ENCODE measurements around the gene MZT2B.
"Not testable (repeated sequence)": the region's sequence is repeated elsewhere in the genome, so short reads cannot be mapped to it uniquely, and the experiment has no call there.

MZT2B gene

DNA sequence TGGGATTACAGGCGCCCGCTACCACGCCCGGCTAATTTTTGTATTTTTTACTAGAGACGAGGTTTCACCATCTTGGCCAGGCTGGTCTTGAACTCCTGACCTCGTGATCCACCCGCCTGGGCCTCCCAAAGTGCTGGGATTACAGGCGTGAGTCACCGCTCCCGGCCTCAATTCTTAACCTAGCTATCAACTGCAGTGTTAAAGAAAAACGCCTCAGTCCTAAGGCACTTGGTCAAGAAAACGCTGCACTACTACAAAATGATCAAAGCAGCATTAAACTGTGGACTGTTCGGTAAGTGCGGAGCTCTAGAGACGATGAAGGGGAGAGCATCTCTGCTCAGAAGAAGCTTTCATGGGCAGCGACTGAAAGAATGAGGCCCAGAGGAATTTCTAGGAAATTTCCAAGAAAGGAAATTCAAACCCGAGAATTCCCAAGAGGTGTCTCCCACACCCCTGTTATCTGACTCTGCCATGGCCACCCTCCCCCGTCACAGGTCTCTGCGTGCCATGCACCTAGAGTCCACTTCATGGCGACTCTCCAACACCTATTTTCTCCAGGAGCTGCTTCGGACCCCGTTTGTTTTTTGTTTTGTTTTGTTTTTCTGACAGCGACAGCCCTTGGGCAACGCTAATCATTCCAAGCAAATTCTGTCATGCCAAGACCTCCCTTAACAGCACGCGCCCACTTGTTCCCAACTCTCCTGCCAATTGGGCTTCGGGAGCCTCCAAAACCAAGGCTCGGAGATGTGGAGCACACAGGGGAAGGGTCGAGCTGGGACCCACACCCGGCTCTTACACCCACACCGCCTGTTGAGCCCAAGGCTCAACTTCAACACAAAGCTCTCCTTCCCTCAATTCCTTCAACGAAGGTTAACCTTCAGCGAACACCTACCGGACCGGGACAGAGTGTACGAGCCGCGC lies 1.4 kb upstream of the MZT2B start:
- not testable (repeated sequence) for DNase-seq

DNA sequence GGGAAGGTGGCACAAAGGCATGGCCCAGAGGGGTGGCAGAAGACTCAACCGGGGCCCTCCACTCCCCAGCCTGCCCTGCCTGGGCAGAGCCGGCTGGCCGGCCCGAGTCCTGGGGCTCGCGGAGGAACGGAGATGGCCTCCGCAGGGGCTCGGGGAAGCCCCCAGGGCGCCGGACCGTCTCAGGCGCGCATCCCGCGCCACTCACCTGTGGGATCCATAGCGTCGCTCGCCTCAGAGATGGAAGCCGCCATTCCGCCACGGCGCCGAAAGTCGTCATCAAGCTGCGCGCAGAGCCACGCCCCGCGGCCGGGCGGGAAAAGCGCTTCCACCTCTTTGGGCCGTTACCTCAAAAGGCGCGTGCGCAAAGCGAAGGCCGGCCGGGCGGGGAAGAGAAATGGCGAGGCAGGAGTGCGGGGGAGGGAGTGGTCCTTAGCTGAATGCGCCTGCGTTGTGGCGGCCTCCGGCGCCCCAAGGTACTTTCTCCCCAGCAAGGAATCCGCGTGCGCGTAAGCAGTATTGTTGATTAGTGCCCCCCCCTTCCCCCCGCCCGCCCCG lies 660 bp upstream of the MZT2B start, which contains the start of gene SMPD4:
TSS of gene SMPD4 (minus strand) at position 278 of the 555 bp plus-strand sequence. CDS start 5,010 bp downstream, outside the sequence.
- peak; percentile 90 for DNase-seq

DNA sequence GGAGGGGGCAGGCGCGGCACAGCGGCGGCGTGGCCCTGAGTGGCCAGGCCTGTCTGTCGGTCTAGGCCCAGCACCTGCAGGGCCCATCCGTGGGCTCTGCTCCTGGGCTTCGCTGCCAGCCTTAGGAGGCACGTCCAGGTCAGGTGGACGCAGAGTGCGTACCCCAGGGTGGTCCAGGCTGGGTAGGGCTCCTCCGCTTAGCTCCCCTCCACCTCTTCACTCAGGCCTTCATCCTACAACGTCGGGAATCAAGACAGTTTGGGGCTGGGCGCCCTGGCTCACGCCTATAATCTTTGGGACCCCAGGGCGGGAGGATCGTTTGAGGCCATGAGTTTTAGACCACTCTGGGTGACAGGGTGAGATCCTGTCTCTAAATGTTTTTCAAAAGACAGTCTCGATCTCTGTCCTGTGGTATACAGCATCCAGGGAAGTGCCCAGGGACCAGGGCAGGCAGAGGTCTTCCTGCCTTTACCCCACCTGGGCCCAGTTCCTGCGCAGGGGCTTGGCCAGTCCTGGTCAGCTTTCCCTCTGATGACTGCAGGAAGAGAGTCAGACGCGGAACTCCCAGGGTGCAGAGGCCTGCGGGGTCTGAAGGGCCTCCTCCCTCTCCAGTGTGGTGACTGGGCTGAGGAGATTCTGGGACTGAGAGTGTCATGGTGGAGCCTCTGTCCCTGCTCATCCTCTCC lies 907 bp downstream of the MZT2B start:
- DNase-seq = not testable (repeated sequence)

DNA sequence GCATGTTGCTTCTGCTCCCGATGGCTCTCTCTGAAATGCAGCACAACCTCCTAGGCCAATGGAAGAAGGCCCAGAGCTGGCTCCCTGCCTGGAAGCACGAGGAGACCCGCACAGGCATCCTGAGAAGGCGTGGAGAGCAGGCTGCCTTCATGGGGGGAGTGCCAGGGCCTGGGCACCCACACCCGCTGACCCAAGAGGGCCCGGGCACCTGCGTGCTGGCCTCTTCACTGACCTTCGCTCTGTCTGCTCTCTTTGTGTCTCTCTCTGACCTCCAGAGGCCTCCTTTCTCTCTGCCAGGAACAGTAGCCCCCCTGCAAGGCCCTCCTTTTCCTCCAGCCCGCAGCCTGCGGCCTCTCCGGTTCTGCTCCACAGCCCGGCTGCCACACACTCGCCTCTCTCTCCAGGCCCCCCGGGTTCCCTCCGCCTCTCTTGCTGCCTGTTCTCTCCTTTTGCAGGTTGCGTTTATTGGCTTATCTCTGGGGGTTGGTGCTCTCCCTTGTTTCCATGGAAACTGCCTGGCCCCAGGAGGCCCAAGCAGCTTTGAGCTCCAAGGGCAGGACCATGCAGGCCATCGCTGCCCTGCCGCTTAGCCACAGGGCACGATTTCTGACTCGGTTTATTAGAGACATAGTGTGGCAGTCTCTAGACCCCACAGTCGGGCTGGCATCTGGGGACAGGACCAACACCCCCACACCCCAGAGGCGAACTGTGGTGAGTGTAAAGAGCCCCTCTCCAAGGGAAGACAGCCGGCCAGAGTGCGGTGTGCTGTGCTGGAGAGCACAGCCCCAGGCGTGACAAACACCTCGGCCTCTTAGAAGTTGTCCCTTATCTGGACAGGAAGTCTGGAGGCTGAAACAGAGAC lies 1.7 kb downstream of the MZT2B start:
- DNase-seq = no peak

DNA sequence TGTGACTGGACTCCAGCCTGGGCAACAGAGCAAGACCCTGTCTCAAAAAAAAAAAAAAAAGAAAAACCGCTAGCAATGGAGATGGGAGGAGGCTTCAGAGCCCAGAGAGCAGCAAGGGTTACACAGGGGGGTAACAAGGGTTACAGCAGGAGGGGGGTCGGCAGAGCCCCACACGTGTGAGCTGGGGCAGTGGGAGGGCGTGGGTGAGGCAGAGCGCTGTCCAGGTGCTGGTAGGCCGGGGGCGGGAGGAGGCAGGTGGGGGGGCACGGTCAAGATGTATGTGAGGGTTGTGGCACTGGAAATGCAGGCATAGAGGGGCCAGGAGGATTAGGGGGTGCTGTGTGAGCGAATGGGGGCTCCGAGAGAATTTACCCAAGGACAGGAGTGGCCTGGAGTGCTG lies 3.4 kb downstream of the MZT2B start:
- no peak for DNase-seq

DNA sequence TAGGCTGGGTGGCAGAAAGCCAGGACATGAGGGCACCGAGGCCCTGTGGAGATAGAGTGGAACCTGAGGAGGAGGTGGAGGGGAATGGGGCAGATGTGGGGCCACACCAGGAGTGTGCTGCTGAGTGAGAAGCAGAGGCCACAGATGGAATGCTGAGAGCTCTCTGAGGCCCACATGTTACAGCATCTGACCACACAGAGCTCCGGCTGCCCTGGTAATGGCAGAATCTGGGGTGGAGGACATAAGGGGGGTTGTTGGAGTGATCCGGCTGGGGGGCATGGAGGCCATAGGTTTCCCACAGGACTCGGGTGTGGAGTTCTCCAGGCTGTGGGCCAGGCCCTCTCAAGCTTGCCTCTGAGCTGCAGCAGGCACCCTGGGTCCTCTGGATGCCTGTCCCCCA lies 3.8 kb downstream of the MZT2B start:
- DNase-seq = no peak

DNA sequence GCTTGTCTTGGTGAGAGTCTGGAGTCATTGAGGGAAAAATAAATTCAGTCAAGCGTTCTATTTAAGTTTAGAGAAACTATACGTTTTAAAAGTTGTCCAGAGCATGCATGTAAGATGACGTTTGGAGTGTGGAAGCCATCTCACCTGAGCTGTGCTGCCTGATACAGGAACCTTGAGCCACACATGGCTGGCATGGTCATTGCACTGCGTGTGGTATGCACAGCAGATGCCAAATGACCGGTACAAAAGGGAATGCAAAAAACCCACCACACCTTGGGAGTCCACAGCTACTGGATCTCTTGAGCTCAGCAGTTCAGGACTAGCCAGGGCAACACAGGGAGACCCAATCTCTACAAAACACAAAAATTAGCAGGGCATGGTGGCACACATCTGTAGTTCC lies 4.3 kb downstream of the MZT2B start:
- DNase-seq = no peak

DNA sequence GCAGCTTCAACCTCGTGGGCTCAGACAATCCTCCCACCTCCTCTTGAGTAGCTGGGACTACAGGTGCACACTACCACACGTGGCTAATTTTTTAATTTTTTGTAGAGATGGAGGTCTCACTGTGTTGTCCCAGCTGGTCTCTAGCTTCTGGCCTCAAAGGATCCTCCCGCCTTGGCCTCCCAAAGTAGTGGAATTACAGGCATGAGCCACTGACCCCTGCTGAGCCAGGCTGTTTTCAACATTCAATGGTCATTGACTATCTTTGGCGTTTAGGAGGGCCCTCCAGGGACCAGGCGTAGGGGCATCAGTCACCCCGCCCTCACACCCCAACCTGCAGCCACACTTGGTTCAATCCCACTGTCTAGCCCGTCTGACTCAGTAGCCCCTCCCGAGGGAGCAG lies 5.2 kb downstream of the MZT2B start:
- DNase-seq = no peak

DNA sequence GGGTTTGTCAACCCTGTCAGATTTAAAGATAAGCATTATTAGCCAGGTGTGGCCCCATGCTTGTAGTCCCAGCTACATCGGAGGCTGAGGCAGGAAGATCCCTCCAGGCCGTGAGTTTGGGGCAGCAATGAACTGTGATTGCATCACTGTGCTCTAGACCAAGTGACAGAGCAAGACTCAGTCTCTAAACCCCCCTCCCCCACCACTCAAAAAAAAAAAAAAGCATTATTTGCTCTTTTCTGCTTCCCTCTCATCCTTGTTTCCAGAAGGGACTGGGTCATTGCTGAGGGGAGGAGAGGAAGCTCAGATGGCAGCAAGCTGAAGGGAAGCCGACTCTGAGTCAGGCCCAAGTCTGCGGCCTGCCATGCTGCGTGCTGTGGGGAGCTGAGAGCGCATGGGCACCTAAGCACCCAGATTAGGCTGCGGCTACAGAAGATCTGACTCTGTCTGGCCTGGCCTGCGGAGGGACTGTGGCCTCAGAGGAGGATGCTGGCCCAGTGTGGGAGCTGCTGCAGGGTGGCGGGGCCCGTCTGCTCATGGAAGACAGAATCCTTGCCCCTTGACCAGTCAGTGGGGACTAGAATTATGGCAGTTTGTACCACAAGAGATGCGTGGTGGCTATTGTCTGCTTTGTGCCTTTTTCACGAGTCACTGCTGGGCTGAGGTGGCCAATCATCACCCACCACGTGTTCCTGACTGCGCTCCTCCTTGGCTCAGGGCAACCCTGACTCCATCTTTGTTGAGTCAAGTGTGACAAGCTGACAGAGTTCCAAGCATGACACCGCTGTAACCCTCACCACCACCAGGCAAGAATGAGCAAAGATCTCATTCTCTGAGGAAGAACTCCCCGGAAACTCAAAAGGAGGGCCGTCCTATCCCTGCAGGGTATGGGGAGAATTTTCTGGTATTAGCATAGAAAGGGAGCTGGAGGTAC lies 6.1 kb downstream of the MZT2B start:
- DNase-seq = not testable (repeated sequence)

DNA sequence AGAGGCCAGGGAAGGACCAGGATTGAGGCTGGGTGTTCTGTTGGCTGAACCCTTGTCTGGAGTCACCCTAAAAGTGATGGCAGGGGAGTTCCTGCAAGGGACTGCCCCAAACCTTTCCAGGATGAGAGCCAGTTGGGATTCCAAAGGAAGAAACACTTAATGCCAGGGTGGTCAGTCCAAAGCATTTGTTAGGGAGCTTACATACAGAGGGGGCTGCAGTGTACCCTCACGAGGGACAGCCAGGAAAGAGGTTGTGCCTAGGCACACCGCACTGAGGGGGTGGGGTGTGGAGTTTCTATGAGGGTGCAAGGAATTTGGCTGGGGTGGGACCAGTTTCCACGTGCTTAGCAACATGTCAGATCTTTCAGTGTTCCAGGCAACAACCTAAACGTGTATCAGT lies 6.9 kb downstream of the MZT2B start:
- not testable (repeated sequence) for DNase-seq

DNA sequence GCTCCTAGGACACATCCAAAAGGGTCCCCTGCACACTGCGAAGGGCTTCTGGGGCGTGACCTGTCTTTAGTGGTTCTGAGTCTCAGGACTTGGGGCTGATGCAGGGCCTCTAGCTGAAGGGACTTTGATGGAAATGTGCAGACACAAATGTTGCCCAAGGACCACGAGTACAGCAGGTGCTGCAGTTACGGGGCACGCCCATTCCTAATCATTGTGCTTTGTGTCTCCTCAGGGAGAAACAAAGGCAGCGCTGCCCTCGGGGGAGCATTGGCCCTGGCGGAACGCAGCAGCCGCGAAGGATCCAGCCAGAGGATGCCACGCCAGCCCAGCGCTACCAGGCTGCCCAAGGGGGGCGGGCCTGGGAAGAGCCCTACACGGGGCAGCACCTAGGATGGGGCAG lies 8.2 kb downstream of the MZT2B start:
- DNase-seq = no peak

DNA sequence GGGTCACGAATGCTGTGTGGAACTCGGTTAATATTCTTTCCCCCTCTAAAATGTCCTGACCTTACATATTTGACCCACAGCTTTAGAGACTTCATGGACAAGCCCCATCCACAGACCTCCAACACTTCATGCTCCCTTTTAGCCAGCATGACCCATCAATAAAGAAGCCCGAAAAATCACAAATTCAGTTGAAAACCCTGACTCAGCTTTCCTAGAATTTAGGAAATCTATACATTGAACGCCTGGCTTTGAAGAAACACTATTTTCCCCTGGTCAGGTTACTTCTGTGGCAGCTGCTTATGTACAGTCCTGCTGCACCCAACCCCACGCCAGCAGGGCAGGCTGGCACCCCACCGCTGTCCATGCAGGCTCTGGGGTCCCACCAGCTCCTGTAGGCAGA lies 9.3 kb downstream of the MZT2B start:
- DNase-seq = not testable (repeated sequence)

DNA sequence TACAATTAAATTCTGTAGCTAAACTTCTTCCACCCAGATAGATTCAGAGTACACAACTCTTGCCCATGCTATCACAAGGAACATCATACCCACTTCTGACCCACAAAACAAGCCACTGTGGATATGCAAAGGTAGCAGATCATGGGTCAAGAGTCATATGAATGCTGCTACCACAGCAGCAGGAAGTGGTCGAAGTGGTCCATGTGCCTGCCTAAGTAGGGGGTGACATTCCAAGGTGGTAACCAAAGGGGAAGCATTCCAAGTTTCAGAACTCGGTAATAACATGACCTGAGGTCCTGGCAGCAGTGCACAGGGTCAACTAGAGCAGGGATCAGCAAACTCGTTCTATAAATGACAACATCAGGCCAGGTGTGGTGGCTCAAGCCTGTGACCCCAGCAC lies 10.4 kb downstream of the MZT2B start:
- not testable (repeated sequence) for DNase-seq

DNA sequence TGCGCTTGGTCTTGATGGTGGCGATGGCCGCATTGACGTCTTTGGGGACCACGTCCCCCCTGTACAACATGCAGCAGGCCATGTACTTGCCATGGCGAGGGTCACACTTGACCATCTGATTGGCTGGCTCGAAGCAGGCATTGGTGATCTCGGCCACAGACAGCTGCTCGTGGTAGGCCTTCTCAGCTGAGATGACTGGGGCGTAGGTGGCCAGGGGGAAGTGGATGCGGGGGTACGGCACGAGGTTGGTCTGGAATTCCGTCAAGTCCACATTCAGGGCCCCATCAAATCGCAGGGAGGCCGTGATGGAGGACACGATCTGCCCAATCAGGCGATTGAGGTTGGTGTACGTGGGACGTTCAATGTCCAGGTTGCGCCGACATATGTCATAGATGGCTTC lies 11.8 kb downstream of the MZT2B start:
- DNase-seq = not testable (repeated sequence)

DNA sequence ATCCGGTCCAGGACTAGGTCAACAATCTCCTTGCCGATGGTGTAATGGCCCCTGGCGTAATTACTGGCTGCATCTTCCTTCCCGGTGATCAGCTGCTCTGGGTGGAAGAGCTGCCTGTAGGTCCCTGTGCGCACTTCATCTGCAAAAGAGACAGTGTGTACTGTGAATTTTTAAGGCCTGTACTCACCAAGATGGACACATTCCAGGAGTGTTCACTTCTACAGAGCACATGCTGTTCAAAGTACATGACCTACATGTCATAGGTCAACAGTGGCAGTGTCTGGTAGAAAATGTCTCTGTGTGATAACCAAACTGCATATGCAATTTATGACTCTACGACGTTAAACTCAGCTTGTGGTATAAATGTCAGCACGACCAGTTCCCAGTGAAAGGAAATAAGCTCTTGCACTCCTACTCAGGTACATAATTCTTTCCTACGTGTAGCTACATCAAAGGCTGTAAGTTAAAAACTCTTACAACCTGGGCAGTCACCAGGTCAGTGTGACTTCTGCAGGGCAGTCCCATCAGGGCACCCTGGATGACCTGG lies 13.1 kb downstream of the MZT2B start:
- not testable (repeated sequence) for DNase-seq

DNA sequence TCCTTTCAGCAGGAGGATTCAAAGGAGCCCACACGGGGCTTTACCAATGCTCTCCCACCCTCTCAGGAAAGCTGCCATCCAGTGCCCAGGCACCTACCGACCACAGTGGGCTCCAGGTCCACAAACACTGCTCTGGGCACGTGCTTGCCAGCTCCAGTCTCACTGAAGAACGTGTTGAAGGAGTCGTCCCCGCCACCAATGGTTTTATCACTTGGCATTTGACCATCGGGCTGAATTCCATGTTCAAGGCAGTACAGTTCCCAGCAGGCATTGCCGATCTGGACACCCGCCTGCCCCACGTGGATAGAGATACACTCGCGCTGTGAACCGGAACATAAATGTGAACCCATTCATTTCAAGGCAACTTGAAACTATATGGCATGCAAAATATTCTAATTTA lies 14.0 kb downstream of the MZT2B start:
- not testable (repeated sequence) for DNase-seq

DNA sequence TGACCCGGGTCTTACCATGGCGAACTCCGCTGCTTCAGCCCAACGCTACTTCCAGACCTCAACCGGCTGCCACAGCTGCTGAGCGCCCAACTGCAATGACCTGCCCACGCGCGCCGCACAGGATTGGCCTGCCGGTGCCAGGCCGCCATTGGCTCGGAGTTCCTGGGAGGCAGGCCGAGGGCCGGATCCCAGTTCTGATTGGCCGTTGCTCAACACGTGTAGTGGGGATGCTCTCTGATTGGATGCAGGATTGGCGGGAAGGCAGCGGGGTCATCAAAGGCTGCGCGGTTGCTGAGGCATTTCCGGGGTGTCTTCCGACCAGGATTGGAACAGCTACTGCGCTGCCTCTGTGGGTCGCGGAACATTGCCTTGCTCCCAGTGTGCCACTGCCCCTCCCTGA lies 16.3 kb downstream of the MZT2B start, which contains the start of gene TUBA3E:
TSS of gene TUBA3E (minus strand) at position 97 of the 400 bp plus-strand sequence. CDS start at position 18, 79 bp downstream.
- DNase-seq = no peak

DNA sequence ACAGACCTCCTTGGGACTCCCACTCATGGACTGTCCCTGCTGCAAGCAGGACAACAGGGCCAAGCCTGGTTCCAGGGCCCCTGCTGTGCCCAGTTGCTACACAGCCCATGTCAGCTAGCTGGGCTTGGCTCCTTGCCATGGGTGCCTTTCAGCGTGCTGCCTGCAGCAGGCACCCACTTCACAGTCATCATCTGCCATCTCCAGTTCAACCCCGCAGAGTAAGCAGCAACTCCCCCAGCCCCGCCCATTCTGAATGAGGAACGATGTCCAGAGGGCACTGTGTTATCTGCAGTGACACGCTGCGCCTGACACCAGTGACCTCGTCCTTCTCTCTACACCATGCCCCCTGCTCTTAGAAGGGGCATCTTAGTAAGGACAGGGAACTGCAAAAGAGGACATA lies 20.5 kb downstream of the MZT2B start:
- DNase-seq = not testable (repeated sequence)

DNA sequence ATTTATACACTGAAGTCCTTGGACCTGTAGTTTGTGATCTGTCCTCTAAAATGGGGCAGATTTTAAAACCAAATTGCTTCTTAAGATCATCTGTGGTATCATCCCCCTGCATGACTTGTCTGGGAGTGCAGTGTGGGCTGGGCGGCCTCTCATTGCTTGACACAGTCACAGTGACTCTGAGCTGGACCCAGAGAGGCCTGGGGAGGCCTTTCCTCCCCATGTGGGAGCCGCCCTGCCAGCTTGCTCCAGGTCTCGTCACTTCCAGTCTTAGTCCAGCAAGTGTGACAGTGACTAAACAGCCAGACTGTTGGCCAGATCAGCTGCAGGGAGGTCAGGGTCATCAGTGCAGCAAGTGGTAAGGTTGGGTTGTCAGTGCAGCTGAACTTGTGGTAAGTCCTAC lies 21.1 kb downstream of the MZT2B start:
- DNase-seq = not testable (repeated sequence)

DNA sequence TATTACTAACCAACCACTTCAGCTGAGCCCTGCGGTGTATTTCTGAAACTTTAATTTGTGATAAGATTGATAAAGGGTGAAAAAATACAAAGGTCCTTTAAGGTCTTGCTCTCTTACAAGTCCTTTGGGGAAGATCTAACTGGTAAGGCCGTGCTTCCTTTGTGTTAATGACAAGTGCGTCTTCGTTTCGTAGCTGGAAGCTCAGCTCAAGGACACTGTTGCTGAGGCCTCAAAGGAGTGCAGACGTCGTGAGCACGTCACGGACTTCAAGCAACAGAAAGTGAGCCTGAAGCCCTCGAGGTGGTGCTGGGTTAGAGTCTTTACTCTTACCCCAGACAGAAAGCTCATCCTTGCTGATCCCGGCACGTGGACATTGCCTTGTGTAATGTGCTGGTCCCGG lies 25.0 kb downstream of the MZT2B start:
- DNase-seq = not testable (repeated sequence)

DNA sequence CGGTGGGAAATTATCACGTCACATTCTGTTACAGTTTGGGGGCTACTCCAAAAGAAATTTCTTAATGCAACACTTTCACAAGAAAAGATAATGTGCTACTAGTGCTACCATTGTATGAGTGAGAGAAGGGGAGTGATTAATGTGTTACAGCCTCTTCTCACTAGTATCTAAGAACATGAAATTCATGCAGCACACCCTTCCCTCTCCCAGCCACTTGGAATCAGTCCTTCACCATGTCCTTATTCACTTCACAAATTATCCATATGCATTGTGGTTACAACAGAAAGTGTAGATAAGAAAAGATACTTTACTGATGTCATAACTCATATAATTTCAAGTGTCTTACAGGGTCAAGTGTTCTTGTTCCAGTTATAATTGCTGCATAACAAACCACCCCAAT lies 37.1 kb downstream of the MZT2B start:
- DNase-seq = not testable (repeated sequence)

Data from T1000 (cell line).